H9 (cell line): Measurements from ENCODE around the gene TFG. TPM values are rescaled to one million over a fixed set of nuclear protein-coding genes. Genes with fewer than 3 reads are reported as not detected.

ENCODE experiments used
- DNase-seq: peaks from one replicate; pipeline ENCODE4 v3.0.0-alpha.2; 2017
- H2AFZ ChIP-seq: one replicate; pipeline ENCODE4 v1.6.1; 2013; ENCODE audit warnings: mild to moderate bottlenecking, low read length, control low read depth, moderate library complexity
- H2AK5ac ChIP-seq: 2 replicates; pipeline ENCODE4 v1.6.1; 2013; ENCODE audit warnings: low read length, control low read depth, mixed read lengths; ENCODE audit not compliant: insufficient read length
- H2BK120ac ChIP-seq: one replicate; pipeline ENCODE4 v1.6.1; 2013; ENCODE audit warnings: low read depth, mild to moderate bottlenecking, low read length, control low read depth, inconsistent platforms; ENCODE audit not compliant: poor library complexity, severe bottlenecking
- H2BK12ac ChIP-seq: 2 replicates; pipeline ENCODE4 v1.6.1; 2013; ENCODE audit warnings: low read length, control low read depth, mixed read lengths, low read depth; ENCODE audit not compliant: insufficient read length
- H2BK15ac ChIP-seq: 2 replicates; pipeline ENCODE4 v1.6.1; 2013; ENCODE audit warnings: low read depth, low read length, control low read depth
- H2BK20ac ChIP-seq: one replicate; pipeline ENCODE4 v1.6.1; 2013; ENCODE audit warnings: low read depth, mild to moderate bottlenecking, low read length, control low read depth, inconsistent platforms; ENCODE audit not compliant: poor library complexity, severe bottlenecking
- H2BK5ac ChIP-seq: 2 replicates; pipeline ENCODE4 v1.6.1; 2013; ENCODE audit warnings: low read length, control low read depth, mixed read lengths; ENCODE audit not compliant: insufficient read length
- H3K14ac ChIP-seq: 2 replicates; pipeline ENCODE4 v1.6.1; 2013; ENCODE audit warnings: low read length, control low read depth; ENCODE audit not compliant: insufficient read depth
- H3K18ac ChIP-seq: 2 replicates; pipeline ENCODE4 v1.6.1; 2013; ENCODE audit warnings: low read depth, mild to moderate bottlenecking, mixed read lengths, low read length, control low read depth; ENCODE audit not compliant: insufficient read length
- H3K23ac ChIP-seq: 2 replicates; pipeline ENCODE4 v1.6.1; 2013; ENCODE audit warnings: low read length, control low read depth, mixed read lengths, low read depth; ENCODE audit not compliant: insufficient read length
- H3K23me2 ChIP-seq: 2 replicates; pipeline ENCODE4 v1.6.1; 2013; ENCODE audit warnings: low read depth, mild to moderate bottlenecking, mixed read lengths, low read length, control low read depth; ENCODE audit not compliant: insufficient read length, poor library complexity, severe bottlenecking
- H3K27ac ChIP-seq: 2 replicates; pipeline ENCODE4 v1.5.1; 2013; ENCODE audit warnings: low read length, control low read depth, mixed read lengths, low read depth; ENCODE audit not compliant: insufficient read length
- H3K27me3 ChIP-seq: 2 replicates; pipeline ENCODE4 v1.6.1; 2013; ENCODE audit warnings: low read length, control low read depth, inconsistent platforms; ENCODE audit not compliant: insufficient read depth
- H3K4ac ChIP-seq: 2 replicates; pipeline ENCODE4 v1.6.1; 2013; ENCODE audit warnings: low read depth, mild to moderate bottlenecking, control low read depth, inconsistent platforms, low read length, moderate library complexity
- H3K4me1 ChIP-seq: 2 replicates; pipeline ENCODE4 v1.6.1; 2013; ENCODE audit warnings: low read length, control low read depth, inconsistent platforms; ENCODE audit not compliant: insufficient read depth
- H3K4me2 ChIP-seq: 2 replicates; pipeline ENCODE4 v1.6.1; 2013; ENCODE audit warnings: low read length, control low read depth, mixed read lengths; ENCODE audit not compliant: insufficient read length, insufficient read depth
- H3K56ac ChIP-seq: 2 replicates; pipeline ENCODE4 v1.6.1; 2013; ENCODE audit warnings: low read depth, mild to moderate bottlenecking, mixed read lengths, low read length, control low read depth; ENCODE audit not compliant: insufficient read length
- H3K79me1 ChIP-seq: 2 replicates; pipeline ENCODE4 v1.6.1; 2013; ENCODE audit warnings: low read depth, mild to moderate bottlenecking, moderate library complexity, low read length, control low read depth, inconsistent platforms; ENCODE audit not compliant: insufficient read depth, poor library complexity, severe bottlenecking
- H3K79me2 ChIP-seq: 2 replicates; pipeline ENCODE4 v1.6.1; 2013; ENCODE audit warnings: low read length, control low read depth, inconsistent platforms; ENCODE audit not compliant: insufficient read depth
- H3K9ac ChIP-seq: 2 replicates; pipeline ENCODE4 v1.6.1; 2013; ENCODE audit warnings: low read length, control low read depth, mixed read lengths; ENCODE audit not compliant: insufficient read length; ENCODE audit errors: extremely low read depth
- H3K9me3 ChIP-seq: one replicate; pipeline ENCODE4 v1.6.1; 2013; ENCODE audit warnings: low read depth, low read length, inconsistent platforms; ENCODE audit not compliant: control insufficient read depth
- H3T11ph ChIP-seq: one replicate; pipeline ENCODE4 v1.6.1; 2013; ENCODE audit warnings: mild to moderate bottlenecking, low read length, control low read depth, inconsistent platforms
- H4K20me1 ChIP-seq: one replicate; pipeline ENCODE4 v1.6.1; 2013; ENCODE audit not compliant: control insufficient read depth, insufficient read length, insufficient read depth
- H4K5ac ChIP-seq: 2 replicates; pipeline ENCODE4 v1.6.1; 2013; ENCODE audit warnings: low read depth, mild to moderate bottlenecking, mixed read lengths, low read length, control low read depth; ENCODE audit not compliant: insufficient read length
- H4K8ac ChIP-seq: replicated peaks from 2 replicates; pipeline ENCODE4 v1.6.1; 2013; ENCODE audit warnings: low read length, control low read depth, mixed read lengths, low read depth; ENCODE audit not compliant: insufficient read length
- H4K91ac ChIP-seq: 2 replicates; pipeline ENCODE4 v1.6.1; 2013; ENCODE audit warnings: low read depth, mild to moderate bottlenecking, moderate library complexity, mixed read lengths, low read length, control low read depth; ENCODE audit not compliant: insufficient read length
- H3K27ac Mint-ChIP-seq, 3 experiments: 2 replicates in 2 of 3; 3 replicates in 1 of 3; pipeline ENCODE4 v1.8.0; 2020 to 2021; ENCODE audit warnings: mixed read lengths in 3 of 3, mild to moderate bottlenecking in 1 of 3, moderate library complexity in 1 of 3
- H3K27me3 Mint-ChIP-seq: 2 replicates; pipeline ENCODE4 v1.8.0; 2021; ENCODE audit warnings: low read depth, mild to moderate bottlenecking, moderate library complexity, mixed read lengths
- H3K36me3 Mint-ChIP-seq, 3 experiments: 2 replicates in 2 of 3; 3 replicates in 1 of 3; pipeline ENCODE4 v1.8.0; 2020 to 2021; ENCODE audit warnings: low read depth in 3 of 3, mixed read lengths in 3 of 3; ENCODE audit not compliant: insufficient read depth in 1 of 3
- H3K4me1 Mint-ChIP-seq, 2 experiments: 2 replicates each; pipeline ENCODE4 v1.8.0; 2020; ENCODE audit warnings: mixed read lengths in 2 of 2
- H3K4me3 Mint-ChIP-seq, 2 experiments: 2 replicates in 1 of 2; 3 replicates in 1 of 2; pipeline ENCODE4 v1.8.0; 2020 to 2021; ENCODE audit warnings: mild to moderate bottlenecking in 2 of 2, mixed read lengths in 2 of 2, moderate library complexity in 1 of 2
- H3K9me3 Mint-ChIP-seq, 2 experiments: 2 replicates in 1 of 2; 3 replicates in 1 of 2; pipeline ENCODE4 v1.8.0; 2020; ENCODE audit warnings: mild to moderate bottlenecking in 2 of 2, mixed read lengths in 2 of 2, moderate library complexity in 1 of 2
- WGBS: extraction: QIAGEN DNeasy Blood & Tissue Kit; methylation state at CpG from one replicate; pipeline ENCODE4 v1.1.7; 2013; ENCODE audit warnings: missing lambda C conversion rate, low lambda C conversion rate, mixed read lengths; ENCODE audit not compliant: insufficient read length; ENCODE audit errors: extremely low coverage; 5-methylcytosine and 5-hydroxymethylcytosine counted together
- total RNA-seq: library from RNA; stranded (reverse); gene quantifications from 2 replicates; pipeline ENCODE4 v1.2.1, GENCODE V29; 2021
- TF ChIP-seq, protein P1 (sequence below): fragments of 200-600 bp; sonication (generic); conservative IDR thresholded peaks from 3 replicates; pipeline ENCODE4 v1.8.0; 2021; ENCODE audit warnings: antibody characterized with exemption, mild to moderate bottlenecking

The TFG gene
- total RNA-seq, 1 experiment from 2014 or later, result 80.7 TPM

- Histone ChIP-seq H2BK15ac (no peak overlapping the region), H3K14ac (no peak overlapping the region), H2BK120ac (no peak overlapping the region), H3K4ac (no peak overlapping the region), H2BK5ac (no peak overlapping the region), H3K9ac (no peak overlapping the region), H3K79me2 (no peaks in the 10 kb centered on the region), H3K23me2 (no peaks in the 10 kb centered on the region), H3K27me3 (no peaks in the 10 kb centered on the region), H2BK12ac (no peak overlapping the region), H4K91ac (no peak overlapping the region), H3K9me3 (no peaks in the 10 kb centered on the region), H3K27ac (no peak overlapping the region), H4K5ac (no peak overlapping the region), H2AFZ (no peak overlapping the region), H2BK20ac (no peak overlapping the region), H3K23ac (no peak overlapping the region), H3K56ac (no peak overlapping the region), H3T11ph (no peak overlapping the region), H4K20me1 (no peaks in the 10 kb centered on the region), H4K8ac (no peak overlapping the region), H3K4me1 (no peaks in the 10 kb centered on the region), H3K79me1 (no peaks in the 10 kb centered on the region), H3K18ac (no peak overlapping the region), H2AK5ac (no peak overlapping the region), H3K4me2 (no peak overlapping the region)
- WGBS, result no CpG with 5 or more reads among the region's 3 CpGs
- H3K4me3 Mint-ChIP-seq, result no peak overlapping the region
- DNase-seq, result no peak
- no peak overlapping the region for H3K27ac Mint-ChIP-seq
- no peaks in the 10 kb centered on the region for H3K27me3 Mint-ChIP-seq
- peaks cover 11 to 56% (median 45%) of the 10 kb centered on the region in 3 experiments; a peak in 6 of 7 replicates for H3K36me3 Mint-ChIP-seq
- H3K9me3 Mint-ChIP-seq, result no peaks in the 10 kb centered on the region
- H3K4me1 Mint-ChIP-seq, result peaks cover 6 to 19% of the 10 kb centered on the region in 2 experiments
- TF ChIP-seq, protein P1, sequence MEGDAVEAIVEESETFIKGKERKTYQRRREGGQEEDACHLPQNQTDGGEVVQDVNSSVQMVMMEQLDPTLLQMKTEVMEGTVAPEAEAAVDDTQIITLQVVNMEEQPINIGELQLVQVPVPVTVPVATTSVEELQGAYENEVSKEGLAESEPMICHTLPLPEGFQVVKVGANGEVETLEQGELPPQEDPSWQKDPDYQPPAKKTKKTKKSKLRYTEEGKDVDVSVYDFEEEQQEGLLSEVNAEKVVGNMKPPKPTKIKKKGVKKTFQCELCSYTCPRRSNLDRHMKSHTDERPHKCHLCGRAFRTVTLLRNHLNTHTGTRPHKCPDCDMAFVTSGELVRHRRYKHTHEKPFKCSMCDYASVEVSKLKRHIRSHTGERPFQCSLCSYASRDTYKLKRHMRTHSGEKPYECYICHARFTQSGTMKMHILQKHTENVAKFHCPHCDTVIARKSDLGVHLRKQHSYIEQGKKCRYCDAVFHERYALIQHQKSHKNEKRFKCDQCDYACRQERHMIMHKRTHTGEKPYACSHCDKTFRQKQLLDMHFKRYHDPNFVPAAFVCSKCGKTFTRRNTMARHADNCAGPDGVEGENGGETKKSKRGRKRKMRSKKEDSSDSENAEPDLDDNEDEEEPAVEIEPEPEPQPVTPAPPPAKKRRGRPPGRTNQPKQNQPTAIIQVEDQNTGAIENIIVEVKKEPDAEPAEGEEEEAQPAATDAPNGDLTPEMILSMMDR, result no peak
These were observed 34.2 kb downstream of the TFG start for GRCh38 chr3:100743535-100743934.
